HG03469 (cell line): ENCODE results near the gene TMEM121B.
"Not testable (repeated sequence)": the region's sequence is repeated elsewhere in the genome, so short reads cannot be mapped to it uniquely, and the experiment has no call there.

Experiments used
- ATAC-seq: cut with Tn5 transposase; IDR thresholded peaks from one replicate; pipeline ENCODE4 v1.9.1; 2021; ENCODE audit warnings: mild to moderate bottlenecking, moderate library complexity, moderate number of reproducible peaks; ENCODE audit not compliant: unreplicated experiment

Gene TMEM121B

DNA sequence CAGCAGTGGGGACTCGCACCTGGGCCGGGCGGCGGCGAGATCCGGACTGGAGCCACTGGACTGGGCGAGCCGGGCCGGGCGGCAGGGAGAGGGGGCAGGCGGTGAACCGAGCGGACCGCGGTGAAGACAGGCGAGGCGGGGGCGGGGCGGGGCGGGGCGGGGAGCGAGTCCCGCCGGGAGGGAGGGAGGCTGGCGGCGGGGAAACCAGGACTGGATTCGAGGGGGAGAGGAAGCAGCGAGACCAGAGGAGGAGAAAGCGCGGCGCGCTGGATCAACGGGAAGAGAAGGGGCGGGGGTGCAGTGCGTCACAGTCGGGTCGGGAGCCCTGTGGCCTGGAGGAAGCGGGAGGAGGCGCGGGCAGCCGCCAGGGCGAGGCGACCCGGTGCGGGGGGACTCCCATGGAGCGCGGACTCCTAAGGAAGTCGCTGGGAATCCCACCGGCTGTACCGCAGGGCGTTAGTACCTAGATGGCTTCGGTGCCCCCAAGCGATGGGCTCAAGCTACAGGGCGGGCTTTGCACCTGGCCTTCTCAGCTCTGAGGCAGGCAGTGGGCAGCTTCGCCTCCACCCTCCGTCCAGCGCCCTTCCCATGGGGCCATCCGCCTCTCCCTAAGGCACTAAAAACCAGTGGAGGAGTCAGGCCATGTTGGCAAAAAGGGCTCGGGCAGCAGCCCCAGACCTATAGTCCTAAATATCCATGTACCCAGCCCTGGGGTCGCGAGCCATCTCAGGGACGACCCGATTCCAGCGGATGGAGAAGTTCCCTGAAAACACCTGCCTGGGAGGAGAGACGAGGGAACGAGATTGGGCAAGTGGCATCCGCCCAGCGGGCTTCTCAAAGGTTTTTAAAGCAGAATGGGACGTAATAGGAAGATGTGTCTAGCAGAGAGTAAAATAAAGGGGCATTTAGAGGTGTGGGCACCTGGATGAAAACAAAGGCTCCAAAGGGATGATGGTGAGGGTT, at the start of gene TMEM121B:
Gene TMEM121B, minus strand, starts transcription at position 128 of the 963 bp plus-strand sequence. CDS start 233 bp downstream, outside the sequence.
- no peak for ATAC-seq

DNA sequence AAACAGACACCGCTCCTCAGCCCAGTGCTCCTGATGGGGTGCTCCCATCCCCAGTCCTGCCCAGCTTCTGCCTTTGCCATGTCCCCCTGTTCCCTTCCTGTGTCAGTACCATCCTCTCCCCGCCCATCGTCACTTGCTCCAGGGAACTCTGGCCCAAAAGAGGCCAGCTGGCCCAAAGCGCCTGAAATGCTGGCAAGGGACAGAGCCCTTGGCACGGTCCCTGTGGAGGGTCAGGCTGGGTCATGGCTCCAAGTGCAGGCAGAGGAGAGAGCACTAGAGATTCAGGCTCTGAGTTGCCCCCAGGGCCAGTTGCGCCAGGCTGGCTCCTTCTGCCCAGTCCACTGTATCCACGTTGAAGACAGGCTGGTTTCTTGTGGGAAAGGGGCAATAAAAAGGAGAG, 46.3 kb upstream of the TMEM121B start:
- no peak for ATAC-seq

DNA sequence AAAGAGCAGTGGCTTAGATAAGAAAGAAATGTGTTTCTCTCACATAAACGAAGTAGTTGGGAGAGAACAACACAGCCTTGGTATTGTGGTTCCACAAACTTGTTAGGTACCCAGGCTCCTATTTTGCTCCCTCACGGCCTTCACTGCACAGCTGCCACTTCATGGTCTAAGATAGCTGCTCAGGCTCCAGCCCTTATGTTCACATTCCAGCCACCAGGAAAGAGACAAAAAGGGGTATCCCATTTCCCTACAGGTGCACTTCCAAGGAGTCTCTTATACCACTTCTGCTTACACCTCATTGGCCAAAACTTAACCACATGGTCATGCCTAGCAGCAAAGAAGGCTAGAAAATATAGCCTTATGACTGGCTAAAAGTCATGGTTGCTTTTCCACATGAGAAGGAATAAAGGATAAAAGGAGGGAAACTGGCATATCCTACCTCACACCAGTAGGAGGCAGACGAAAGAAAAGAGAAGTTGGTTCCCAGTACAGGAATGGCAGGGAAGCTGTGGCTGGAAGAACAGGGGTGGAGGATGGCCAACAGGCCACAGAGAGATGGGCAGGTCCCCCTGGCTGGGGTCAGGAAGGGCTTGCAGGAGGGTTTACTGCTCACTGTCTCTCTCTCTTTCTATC, 43.3 kb upstream of the TMEM121B start:
- no peak for ATAC-seq

DNA sequence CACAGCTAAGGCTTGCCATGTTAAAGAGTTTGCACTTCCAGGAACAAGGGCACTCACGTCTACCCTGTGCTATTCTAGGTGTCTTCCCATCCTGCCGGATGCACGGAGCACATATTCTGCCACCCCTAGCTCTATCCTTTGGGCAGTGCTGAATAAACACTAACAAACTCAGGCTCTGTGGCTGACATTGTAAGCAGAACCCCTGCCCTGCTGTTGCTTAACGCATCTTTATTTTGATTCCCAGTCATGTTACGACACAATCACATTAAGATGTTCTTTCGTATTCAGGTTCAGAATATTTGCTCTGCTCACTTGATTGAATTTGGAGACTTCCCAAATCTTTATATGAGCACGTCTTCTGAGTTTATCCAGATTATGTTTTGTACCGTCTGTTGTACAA, 41.6 kb upstream of the TMEM121B start:
- ATAC-seq, result no peak

DNA sequence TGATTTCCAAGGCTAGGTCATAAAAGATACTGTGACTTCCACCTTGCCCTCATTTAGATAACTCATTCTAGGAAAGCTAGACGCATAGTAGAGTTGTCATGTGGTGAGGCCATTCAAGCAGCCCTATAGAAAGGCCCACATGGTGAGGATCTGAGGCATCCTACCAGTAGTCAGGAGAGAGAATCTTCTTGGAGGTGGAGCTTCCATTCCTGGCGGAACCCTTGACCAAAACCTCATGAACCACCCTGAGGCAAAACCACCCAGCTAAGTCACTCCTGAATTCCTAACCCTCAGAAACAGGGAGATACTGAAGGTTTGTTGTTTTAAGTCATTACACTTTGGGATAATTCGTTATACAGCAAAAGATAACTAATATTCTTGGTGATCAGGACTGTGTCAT, 40.8 kb upstream of the TMEM121B start:
- ATAC-seq, result no peak

DNA sequence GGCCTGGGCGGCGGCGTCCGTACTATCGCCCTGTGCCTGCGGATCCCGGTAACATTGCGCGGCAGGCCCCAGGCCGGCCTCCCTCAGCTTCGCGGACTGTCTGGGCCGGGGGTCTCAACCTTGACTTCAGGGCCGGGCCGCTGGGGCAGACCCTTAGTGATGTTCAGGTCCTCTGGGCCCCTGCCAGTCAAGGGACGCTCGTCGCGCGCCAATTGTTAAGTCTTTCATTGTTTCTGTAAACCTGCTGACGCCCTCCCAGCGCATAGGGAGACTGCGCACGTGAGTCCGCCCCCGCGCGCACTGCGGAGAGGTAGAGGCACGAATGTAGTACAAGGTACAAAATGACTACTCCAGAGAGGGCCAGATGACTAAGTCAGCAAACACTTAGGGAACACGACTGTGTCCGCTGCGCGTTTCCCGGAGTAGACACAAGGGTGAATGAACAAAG, 38.4 kb upstream of the TMEM121B start:
- peak; percentile 20 for ATAC-seq

DNA sequence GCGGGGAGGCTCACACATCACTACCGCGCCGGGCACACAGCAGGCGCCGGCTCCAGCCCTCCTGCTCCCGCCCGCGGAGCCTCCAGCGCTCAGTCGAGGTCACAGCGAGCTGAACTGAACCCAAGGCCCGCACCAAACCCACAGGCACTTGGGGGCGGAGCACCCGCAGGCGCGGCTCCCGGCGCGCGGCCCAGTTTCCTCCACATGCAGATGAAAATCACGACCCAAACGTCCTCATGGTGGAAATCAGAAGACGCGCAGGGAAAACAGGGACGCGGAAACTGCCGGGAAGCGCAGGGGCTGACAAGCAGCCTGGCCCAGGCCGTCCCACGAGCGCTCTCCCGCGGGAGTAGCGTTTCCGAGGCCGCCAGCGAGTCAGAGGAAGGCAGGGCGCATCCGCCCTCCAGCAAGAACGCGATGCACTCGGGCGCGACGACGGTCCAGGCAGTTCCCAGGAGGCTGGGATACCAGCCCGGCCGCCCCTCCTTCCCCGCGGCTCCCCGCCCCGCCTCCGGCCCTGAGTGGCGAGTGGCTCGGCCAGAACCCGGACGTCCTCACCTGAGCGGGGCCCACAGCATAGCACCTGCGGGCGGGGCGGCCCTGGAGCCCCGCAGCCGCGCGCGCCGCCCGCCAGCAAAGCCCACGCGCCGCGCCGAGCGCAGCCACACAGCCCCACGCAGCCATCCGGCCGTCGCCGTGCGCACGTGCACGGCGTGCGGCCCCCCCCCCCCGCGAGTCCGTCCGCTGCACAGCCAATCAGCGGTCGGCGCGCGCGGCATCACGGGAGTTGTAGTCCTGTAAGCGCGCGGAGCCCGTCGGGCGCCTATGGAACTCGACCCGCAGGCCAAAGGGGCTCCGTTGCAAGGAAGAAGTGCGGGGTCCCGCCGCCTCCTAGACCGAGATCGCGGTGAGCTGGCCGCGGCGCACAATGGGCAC, 37.7 kb upstream of the TMEM121B start, which contains the start of gene HDHD5:
Gene HDHD5, minus strand, starts transcription at position 710 of the 936 bp plus-strand sequence. Its CDS starts 26 bp downstream, at position 684.
- ATAC-seq, result peak; percentile 52

DNA sequence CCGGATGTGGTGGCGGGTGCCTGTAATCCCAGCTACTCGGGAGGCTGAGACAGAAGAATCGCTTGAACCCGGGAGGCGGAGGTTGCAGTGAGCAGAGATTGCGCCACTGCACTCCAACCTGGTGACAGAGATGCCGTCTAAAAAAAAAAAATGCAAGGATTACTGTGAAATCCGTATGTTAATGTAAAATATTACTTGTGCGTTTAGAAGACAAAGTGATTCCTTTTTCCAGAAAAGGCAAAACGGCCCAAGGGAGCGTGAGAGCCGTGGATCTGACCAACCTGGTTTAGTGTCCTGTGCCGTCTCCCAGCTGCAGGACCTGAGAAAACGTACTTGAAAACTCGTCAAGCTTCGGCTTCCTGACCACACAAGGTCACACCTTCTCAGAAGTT, 37.0 kb upstream of the TMEM121B start:
- ATAC-seq, result no peak

DNA sequence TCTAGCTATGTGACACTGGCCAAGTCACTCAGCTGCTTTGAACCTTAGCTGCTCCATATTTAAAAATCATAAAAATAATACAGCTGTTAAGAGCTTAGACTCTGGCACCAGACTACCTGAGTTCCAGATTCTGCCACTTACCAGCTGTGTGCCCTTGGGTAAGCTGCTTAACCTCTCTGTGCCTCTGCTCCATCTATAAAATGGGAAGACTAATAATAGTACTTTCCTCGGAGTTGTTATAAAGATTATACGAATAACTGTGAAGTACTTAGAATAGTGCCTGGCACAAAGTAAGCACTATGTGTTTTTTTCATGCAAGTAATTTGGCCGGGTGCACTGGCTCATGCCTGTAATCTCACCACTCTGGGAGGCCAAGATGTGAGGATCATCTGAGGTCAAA, 36.6 kb upstream of the TMEM121B start:
- no peak for ATAC-seq

DNA sequence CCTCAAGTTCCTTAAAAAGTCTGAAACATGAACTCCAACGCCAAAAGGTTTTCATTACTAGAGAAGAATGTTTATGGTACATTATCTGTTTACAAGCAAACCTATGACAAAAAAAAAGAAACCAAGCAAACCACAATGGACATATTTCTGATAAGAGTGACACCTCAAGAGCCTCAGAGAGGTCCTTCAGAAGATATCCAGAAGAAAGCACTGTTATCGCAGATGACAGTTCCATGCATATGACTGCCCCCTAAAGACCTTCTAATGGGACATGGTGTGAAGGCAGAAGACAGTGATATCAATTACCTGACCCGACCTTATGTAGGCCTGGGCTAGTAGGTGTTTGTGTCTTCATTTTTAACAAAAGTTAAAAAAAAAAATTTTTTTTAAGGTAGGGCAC, 34.8 kb upstream of the TMEM121B start:
- ATAC-seq, result no peak

DNA sequence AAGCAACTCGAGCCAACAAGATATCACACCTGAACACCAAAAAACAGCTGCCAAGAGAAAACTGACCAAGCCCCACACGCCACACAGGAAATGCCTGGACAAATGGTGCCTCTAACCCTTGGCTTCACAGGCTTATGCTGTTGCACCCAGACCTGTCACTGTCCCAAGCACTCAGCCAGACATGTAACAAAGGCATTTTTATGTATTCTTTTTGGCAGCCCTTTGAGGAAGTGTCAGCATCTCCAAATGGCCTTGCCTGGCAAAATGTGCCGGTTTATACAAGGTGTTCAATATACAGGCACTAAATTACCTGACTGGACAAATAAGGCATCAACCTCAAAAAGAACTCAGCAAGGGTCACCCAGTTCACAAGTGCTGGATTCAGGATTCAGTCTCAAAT, 31.8 kb upstream of the TMEM121B start:
- no peak for ATAC-seq

DNA sequence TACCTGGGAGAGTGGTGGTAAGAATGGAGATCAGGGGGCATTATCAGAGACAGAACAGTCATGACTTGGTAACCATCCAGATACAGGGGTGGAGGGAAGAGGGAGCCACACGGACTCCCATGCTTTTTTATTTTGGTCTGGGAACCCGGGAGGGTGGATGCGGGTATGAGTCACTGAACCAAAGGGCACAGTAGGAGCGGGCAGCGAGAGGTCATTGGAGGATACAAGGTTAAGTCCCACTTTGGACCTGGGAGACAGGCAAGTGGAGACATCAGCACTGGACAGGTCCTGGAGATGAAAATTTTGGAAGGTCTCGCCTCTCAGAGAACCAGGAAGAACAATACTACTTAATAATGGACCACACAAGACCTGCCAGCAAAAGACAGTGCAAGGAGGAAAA, 31.2 kb upstream of the TMEM121B start:
- ATAC-seq, result no peak

DNA sequence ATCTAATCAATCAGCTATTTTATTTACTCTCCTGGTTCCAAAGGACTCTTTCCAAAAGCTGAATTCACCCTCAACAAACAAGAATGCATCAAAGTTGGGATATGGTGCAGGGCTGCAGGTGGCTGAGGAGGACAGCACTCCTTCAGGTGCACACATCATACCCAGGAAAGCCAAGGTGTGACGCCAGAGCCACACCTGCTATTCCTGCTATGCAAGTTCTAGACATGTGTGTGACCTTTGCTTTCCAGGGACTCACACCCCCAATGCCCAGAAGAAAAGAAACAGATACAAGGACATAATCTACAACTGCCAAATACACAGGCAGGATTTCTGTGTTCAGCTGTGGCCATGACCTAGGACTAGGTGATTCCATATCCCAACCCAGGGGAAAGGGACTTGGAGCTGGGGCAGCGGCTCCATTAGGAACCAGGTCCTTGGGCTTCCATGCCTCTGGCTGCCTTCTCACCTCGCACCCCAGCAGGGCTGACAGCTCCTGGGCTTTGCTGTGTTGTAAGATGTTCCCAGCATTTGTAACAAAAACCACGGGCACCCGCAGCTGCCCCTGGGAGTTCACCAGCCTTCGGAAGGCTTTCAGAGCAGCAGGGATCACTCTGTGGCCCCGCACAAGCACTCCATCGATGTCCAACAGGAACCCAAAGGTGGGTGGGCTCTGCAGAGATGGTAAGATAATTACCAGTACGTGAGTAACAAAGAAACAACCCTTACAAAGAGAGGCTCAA, 28.1 kb upstream of the TMEM121B start:
- no peak for ATAC-seq

DNA sequence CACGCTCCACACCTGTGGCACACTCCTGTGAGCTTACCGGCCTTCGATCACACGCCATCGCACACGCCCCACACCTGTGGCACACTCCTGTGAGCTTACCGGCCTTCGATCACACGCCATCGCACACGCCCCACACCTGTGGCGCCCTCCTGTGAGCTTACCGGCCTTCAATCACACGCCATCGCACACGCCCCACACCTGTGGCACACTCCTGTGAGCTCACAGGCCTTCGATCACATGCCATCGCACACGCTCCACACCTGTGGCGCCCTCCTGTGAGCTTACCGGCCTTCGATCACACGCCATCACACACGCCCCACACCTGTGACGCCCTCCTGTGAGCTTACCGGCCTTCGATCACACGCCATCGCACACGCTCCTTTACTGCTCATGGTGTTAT, 26.3 kb upstream of the TMEM121B start:
- not testable (repeated sequence) for ATAC-seq

DNA sequence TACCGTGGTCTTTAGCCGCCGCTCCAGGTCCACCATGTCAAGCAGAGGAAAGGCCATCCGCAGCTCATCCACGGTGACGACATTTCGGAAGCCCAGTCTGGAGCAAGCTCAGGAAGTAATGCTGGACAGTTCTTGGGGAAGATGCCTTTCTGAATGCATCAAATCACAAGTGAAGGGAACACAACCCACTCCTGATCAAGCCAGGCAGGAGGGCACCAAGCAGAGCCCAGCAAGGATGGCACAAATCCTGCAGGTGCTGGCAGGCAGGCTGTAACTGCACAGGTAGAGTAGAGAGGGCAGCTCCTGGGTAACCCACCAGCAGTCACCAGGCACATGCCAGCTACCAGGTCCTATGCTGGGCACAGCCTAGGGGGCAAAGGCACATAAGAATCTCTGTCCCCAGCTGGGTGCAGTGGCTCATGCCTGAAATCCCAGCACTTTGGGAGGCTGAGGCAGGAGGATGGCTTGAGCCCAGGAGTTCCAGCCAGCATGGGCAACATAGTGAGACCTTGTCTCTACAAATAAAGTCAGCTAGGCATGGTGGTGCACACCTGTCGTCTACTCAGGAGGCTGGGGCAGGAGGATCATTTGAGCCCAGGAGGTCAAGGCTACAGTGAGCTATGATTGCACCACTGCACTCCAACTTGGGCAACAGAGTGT, 24.0 kb upstream of the TMEM121B start:
- ATAC-seq, result no peak

DNA sequence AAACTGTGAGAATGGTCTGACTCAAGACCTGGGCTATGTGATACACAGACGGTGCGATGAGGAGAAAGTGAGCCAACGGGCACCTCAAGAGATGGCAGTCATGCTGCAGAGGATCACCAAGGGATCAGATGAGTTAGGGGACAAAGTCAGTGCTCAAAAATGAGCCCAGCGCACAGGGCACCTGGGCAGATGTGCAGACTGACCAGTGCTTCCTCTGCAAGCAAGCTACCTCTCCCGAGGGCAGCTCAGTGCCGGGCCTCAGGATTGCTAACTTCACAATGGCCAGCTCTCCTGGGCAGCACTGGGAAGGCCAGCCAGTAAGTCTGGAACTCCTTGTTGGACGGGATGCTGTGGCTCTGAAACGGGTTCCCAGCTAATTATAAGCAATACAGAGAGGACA, 22.7 kb upstream of the TMEM121B start:
- ATAC-seq, result no peak

DNA sequence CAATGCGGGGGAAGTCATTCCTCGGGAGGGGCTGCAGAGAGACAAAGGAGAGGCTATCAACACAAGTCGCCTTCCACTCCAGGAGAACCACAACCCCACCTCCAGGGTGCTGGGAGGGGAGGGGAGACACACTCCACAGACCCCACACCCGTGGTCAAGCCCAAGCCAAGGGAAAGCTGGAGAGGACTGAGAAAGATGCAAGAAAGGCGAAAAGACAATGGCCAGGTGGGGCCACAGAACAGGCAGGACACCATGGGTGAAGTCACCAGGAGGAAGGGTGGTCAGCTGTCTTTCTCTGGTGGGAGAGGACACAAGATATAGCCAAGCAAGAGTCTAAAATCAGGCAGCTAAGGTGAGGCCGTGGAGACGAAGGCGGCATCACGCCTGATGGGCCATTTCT, 21.9 kb upstream of the TMEM121B start:
- ATAC-seq, result no peak

DNA sequence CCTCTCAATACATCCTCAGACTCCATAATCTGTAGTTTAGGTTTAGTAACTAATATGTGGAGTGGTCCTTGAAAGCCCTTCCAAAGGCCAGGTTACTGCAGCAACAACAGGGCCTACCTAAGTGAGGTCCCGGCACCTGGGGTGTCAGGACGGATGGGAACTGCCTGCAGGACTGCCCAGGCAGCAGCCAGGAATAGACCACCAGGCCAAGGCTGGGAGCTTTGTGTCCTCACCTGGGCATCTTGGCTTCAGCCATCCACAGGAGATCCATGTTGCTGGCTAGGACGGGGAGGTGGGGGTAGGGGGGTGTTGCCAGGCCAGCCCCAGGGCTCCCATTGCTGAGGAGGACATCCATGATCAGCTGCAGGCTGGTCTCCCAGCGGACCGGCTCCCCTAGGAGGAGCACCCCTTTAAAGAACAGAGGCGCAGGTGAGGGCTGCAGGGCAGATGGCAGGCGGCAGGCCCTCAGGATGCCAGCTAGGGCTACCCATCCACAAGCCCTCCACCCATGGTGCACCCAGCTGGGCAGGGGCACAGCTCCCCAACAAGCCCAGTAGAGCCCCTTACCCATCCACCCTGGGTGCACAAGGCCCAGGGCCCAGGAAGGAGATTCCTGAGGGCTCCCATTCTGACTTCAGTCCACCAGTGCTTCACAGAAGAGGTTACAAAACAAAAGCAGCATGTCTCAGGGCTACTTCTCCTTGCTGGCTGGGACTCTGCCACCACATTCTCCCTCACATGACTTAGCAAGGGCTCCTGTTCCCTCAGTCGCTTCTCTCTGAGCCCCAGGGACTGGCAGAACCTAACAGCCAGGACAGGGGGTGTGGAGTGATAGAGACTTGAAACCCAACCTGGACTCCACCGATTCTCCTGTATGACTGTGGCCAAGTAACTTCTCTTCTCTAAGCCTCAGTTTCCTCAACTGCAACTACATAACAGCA, 19.9 kb upstream of the TMEM121B start:
- ATAC-seq, result no peak

DNA sequence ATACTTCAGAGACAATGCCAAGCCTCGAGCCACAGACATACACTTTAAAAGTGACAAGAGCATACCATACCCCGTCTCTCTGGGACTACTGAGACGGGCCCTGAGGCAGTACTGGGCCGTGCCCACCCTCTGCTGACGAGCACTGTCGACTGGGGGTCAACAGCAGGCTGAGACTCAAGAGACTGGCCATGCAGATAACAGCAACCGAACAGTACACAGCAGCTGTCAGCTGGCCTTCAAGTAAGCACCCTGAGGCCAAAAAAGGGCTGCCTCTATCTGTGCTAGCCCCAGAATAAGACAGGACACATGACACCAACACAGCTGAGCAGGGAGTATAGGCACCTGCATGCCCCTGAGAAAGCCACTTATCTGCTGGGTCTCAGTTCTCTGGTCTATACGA, 18.9 kb upstream of the TMEM121B start:
- no peak for ATAC-seq
